Activated CD8-positive, alpha-beta memory T cell treated with anti-CD3 and anti-CD28 coated beads for 1 hour (primary cell): ENCODE data around the gene ADAMTS2.

Experiments used
- DNase-seq, 2 donors: peaks; one replicate each; pipeline ENCODE4 v3.0.0-alpha.2; 2020; ENCODE audit warnings: low read depth in 1 of 2; ENCODE audit errors: extremely low read depth in 1 of 2

The ADAMTS2 gene

GRCh38 chr5:179185941-179186411, 159.3 kb downstream of the ADAMTS2 start:
- DNase-seq, result no peak

DNA sequence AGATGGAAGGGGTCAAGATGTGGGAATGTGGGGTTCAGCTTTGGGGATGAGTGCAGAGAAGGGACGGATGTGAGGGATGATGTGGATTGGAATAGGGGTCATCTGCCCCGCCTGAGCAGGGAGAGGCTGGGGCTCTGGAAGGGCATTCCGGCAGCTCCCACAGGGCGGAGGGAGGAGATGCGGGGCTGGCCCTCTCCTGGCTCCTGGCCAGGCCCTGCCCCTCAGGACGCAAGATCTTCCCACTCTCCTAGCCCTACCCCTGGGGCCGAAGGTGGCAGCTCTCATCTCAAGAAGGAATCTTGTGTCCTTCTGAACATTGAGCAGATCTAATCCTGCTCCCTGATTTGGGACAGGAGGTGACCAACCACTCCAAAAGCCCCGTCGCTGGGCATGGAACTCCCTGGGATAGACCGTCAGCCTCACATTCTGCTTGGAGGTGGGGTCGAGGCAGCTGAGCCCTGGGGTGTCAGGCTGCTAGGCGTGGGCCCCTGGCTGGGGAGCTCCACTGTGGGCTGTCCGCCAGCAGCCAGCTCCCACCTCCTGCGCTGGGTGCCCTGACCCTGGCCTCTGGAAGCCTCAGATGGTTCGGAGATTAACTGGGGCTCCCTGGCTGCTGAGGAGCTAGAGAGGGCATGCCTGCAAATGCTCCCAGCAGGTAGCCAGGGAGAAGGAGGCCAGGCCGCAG, 159.9 kb downstream of the ADAMTS2 start:
- no peak for DNase-seq

- DNase-seq, result no peak
Observed at GRCh38 chr5:179184521-179185050, 160.7 kb downstream of the ADAMTS2 start.

DNA sequence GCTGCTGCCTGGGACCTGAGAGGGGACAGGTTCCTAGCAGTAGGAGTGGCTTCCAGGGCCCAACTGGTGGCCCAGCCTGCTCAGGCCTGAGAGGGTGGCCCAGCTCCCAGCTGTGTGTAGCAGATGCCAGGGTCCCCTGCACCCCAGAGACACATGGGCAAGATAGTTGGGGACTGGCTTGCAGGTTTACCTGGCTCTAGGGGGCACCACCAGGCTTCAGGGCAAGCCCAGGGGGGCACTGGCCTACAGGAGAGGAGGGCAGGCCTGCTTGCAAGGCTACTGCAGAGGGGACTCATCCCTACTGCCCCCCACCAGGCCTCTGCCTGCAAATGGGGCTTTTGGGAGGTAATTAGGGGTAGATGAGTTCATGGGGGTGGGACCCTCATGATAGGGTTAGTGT, 161.8 kb downstream of the ADAMTS2 start:
- DNase-seq, result no peak

DNA sequence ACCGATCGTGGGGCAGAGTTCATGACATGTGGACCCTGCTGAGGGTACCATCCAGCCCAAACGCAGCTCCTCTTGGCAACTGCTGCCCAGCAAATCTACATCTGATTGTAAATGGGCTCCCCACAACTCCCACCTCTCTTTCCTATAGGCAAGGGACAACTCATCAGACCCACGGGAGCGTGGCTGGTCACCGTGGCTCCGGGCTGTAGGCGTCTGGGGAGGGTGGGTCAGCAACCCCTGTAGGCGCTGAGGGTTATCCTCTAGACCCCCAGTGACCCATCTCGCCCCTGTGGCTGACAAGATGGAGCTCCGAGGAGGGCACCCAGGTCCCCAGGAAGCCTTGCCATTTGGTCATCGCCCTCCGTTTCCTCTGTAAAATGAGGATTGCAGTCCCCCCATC, 162.7 kb downstream of the ADAMTS2 start:
- no peak for DNase-seq

DNA sequence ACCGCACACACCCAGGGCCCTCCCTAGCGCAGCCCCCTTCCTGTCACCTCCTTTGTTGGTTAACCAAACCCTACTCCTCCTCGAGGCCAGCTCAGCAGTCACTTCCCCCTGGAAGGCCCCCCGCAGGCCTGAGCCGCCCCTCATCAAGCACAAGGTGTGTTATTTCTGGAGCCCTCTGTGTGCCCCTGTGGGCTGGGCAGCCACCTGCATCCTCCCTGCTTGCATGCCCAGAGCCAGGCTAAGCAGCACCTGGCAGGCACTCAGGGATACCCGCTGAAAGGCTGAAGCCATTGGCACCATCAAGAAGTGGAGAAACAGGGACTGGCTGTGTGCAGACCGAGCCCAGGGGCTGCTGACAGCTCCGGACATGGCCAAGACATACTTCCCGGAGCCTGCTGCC, 163.3 kb downstream of the ADAMTS2 start:
- no peak for DNase-seq

DNA sequence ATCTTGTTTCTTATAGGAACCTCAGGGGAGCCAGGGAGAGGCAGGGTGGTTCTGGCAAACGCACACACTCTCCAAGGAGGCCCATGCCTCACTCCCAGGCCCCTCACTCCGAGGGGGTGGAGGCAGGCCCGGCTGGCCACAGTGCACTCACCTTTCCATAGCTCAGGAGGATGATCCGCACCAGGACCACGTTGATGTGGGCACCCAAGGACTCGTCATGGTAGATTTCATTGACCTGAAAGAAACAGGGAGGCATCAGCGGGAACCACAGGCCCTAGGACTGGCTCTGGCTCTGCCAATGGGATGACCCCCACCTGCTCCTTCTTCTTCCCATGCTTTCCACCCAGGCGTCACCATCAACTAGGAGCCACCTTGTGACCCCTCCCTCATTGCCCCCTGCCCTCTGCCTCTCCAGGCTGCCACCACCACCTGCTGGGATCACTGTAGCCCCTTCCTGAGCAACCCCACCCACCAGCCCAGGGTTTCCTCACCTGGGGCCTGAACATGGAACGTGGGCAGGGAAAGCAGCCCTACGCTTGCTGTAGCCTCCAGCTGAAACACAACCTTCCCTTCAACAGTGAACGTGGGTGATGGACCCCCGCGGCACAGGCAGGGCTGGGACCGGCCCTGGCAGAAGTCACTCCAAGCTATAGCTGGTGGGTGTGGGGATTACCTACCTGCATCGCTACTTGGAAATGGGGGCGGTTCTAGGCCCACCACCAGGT, 164.2 kb downstream of the ADAMTS2 start:
- no peak for DNase-seq

- DNase-seq, result no peak
Observed at GRCh38 chr5:179180061-179180610, 165.1 kb downstream of the ADAMTS2 start.

- DNase-seq, result no peak
Observed at GRCh38 chr5:179177711-179178575, 167.3 kb downstream of the ADAMTS2 start.

DNA sequence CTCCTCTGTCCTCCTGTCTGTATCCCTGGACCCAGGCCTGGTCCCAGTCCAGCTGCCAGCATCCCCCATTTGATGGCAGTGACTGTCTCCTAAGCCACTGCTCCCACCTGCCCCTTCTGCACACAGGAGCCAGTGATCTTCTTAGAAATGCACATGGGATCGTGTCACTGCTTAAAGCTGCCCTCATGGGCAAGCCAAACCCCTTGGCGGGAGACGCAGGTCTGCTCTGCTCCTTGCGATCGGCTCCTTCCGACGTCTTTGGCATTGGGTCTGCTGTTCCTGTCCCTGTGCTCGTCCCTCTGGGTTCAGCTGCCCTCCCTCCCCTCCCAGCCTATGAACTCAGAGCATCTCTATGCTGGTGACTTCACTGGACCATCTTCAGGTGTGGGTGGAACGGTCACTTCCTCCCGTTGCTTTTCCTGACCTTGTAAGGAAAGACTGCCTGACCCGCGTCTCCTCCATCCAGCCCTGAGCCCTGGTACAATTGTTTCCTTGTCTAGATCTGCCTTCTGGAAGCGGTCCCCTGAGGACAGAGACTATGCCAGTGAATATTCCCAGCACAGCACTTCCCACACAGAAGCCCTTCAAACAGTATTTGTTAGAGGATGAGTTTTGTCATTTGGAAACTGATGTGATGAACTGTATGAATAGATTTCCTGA, 168.6 kb downstream of the ADAMTS2 start:
- no peak for DNase-seq

GRCh38 chr5:179176166-179176565, 169.1 kb downstream of the ADAMTS2 start:
- no peak for DNase-seq

- DNase-seq, result no peak
Observed at GRCh38 chr5:179171816-179172745, 173.2 kb downstream of the ADAMTS2 start.

DNA sequence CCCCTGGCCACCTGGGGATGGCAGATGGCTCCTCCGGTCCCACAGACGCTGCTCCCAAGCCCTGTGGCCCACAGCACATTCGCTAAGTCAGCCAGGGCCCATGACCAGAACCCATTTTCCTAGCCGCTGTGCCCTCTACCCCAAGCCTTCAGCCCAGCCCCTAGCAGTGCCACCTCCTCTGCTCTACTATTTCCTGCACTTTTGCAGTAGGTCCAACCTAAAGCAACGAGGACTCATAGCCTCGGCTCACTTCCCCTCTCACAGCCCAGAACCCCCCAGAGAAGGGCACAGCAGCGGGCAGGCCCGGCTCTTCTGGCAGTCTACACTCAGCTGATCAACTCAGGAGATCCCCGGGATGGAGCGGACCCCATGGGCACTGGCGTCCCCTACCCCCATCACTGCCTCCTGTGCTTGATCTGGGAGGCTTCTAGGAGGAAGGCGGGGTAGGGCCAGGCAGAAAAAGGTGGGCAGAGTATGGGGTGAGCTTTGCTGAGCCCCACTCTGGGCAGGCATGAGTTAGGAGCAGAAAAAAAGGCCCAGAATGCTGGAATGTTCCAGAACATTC, 173.9 kb downstream of the ADAMTS2 start:
- no peak for DNase-seq

GRCh38 chr5:179170606-179171005, 174.7 kb downstream of the ADAMTS2 start:
- DNase-seq, result no peak

DNA sequence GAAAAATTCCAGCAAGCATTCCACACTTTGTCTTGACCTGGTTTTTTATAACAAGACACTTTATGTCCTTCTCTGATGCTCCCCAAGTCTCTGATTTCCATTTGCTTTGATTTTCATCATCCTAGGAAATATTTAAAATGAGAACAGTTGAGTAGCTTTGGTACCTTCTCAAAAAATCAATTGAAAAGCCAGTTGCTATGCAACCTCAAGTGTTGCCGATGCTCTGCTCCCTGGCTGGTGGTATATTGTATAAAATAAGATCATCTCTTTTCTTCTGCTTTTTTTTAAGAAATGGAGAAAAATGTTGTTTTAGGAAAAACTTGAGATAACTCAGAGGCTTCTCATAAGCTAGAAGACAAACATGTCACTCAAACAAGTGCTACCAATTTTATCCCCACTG, 175.4 kb downstream of the ADAMTS2 start:
- DNase-seq, result no peak

DNA sequence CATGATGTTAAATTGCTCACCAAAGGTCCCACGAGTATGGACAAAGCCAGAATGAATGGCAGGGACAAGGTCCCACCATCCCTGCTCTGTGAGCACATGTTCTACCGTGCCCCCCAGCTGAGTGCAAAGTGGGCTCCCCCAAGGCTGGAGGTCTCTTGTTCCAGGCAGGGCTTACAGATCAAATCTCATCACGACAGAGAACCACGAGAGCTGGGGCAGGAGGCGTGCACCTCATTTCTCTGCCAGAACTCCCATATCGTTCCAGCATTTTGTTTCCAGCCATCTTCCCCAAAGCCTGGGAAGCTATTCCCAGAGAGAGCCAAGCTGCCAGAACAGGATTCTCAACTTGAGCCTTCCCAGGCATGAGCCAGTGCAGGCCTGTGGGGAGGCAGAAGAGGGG, 176.6 kb downstream of the ADAMTS2 start:
- no peak for DNase-seq

DNA sequence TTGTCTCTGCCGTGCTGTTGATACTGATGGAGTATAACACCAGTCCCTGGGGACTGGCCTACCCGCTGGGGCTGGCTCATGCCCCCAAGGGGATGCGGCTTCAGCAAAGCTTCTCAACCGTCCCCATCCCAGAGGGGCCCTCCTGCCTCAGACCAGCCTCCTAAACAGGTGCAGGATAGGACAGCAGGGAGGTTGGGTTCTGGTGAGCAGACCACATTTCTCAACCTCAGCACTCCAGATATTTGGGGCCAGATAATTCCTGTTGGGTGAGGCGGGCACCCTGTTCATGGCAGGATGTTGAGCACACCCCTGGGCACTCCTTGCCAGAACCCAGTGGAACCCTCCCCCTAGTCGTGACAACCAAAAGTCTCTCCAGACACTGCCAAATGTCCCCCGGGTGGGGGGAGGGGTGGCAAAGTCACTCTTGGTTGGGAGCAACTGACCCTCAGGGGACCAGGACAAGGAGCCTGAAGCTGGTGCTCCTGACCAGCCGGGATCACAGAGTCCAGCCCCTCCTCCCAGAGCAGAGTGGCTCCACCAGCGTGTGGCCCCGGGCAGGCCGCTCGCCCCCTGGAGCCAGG, 177.3 kb downstream of the ADAMTS2 start:
- no peak for DNase-seq
